Uterus (tissue), 4 donors: ENCODE measurements around the gene MAML2. TPM values are rescaled to one million over a fixed set of nuclear protein-coding genes. Genes with fewer than 3 reads are reported as not detected.

Experiments
- DNase-seq, 2 donors: peaks; one replicate each; pipeline ENCODE4 v3.0.0-alpha.2; 2019 to 2020
- H3K27ac ChIP-seq, 2 donors: fragments of 200-600 bp; sonication (generic); 1 replicate in 1 of 2; 2 replicates in 1 of 2; pipeline ENCODE4 v1.5.1; 2016 to 2018
- H3K27me3 ChIP-seq, 2 donors: fragments of 200-600 bp; sonication (generic); one replicate each; pipeline ENCODE4 v1.5.1; 2018 to 2019; ENCODE audit warnings: control low read depth in 1 of 2
- H3K36me3 ChIP-seq, 2 donors: fragments of 200-600 bp; sonication (generic); one replicate each; pipeline ENCODE4 v1.5.1; 2019; ENCODE audit warnings: control low read depth in 1 of 2
- H3K4me1 ChIP-seq, 2 donors: fragments of 200-600 bp; sonication (generic); one replicate each; pipeline ENCODE4 v1.5.1; 2018 to 2019; ENCODE audit warnings: control low read depth in 1 of 2
- H3K4me3 ChIP-seq, 2 donors: fragments of 200-600 bp; sonication (generic); 1 replicate in 1 of 2; 2 replicates in 1 of 2; pipeline ENCODE4 v1.5.1; 2018 to 2019; ENCODE audit warnings: mild to moderate bottlenecking in 1 of 2
- H3K9me3 ChIP-seq, 2 donors: fragments of 200-600 bp; sonication (generic); one replicate each; pipeline ENCODE4 v1.5.1; 2019; ENCODE audit warnings: control low read depth in 1 of 2
- POLR2A ChIP-seq, 2 donors: fragments of 450-650 bp; IDR thresholded peaks; one replicate each; pipeline ENCODE4 v1.6.1; 2016; ENCODE audit warnings: antibody characterized with exemption in 2 of 2, mild to moderate bottlenecking in 1 of 2, moderate library complexity in 1 of 2
- intact Hi-C: fragments of 100-400 bp; cut with DNase I; formaldehyde crosslinking; loops from one replicate; pipeline ENCODE4 v1.15.1; 2023; ENCODE audit warnings: low total_unique reads
- total RNA-seq, 4 donors: library from RNA; depleted of rRNA in 3 of 4; stranded (reverse); fragments of >200 nt in 3 of 4; gene quantifications; one replicate each; pipeline versions ENCODE4 v1.1.0 to v1.2.4, GENCODE V29; 2014 to 2023
- TF ChIP-seq, protein P1 (sequence below), 4 experiments: fragments of 200-600 bp in 2 of 4; fragments of 450-650 bp in 2 of 4; sonication (generic) in 2 of 4; IDR thresholded peaks; one replicate each; pipeline ENCODE4 v1.5.1; 2016 to 2019; ENCODE audit warnings: antibody characterized with exemption in 4 of 4, mild to moderate bottlenecking in 2 of 4, moderate library complexity in 1 of 4
- donor health status: DM: yes; HTN: yes; CAD: no.

The MAML2 gene
- total RNA-seq, 4 donors from 2014 or later: 8.2 to 35.9 (median 19.8) TPM

DNA sequence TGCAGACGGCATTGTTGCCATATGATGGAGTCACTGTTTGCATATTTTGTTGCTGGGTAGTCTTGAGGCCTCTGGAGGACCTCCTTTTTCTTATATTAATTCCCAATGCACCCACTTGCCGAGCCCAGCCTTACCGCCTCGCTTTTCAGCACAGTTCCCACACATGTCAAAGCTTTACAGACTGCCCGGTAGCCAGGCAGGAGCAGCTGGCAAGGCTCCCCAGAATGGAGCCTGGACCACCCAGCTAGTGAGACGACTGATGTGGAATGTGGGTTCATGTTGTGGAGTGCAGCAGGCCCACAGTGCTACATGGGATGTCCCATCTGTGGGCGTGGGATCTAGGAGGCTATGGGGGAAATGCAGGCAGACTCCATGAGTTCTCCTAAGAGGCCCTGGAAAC lies 319.7 kb downstream of the MAML2 start:
- Histone ChIP-seq H3K36me3 (no peaks in the 10 kb centered on the region), H3K4me3 (no peak overlapping the region), H3K27me3 (no peaks in the 10 kb centered on the region), H3K27ac (no peak overlapping the region), H3K9me3 (no peaks in the 10 kb centered on the region), H3K4me1 (no peaks in the 10 kb centered on the region)
- no peak for DNase-seq
- intact Hi-C loops: no loop called here
- TF ChIP-seq, protein P1, sequence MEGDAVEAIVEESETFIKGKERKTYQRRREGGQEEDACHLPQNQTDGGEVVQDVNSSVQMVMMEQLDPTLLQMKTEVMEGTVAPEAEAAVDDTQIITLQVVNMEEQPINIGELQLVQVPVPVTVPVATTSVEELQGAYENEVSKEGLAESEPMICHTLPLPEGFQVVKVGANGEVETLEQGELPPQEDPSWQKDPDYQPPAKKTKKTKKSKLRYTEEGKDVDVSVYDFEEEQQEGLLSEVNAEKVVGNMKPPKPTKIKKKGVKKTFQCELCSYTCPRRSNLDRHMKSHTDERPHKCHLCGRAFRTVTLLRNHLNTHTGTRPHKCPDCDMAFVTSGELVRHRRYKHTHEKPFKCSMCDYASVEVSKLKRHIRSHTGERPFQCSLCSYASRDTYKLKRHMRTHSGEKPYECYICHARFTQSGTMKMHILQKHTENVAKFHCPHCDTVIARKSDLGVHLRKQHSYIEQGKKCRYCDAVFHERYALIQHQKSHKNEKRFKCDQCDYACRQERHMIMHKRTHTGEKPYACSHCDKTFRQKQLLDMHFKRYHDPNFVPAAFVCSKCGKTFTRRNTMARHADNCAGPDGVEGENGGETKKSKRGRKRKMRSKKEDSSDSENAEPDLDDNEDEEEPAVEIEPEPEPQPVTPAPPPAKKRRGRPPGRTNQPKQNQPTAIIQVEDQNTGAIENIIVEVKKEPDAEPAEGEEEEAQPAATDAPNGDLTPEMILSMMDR (IDR thresholded peaks at IDR 0.05): no peak
- no peak for TF ChIP-seq POLR2A (IDR thresholded peaks at IDR 0.05)

DNA sequence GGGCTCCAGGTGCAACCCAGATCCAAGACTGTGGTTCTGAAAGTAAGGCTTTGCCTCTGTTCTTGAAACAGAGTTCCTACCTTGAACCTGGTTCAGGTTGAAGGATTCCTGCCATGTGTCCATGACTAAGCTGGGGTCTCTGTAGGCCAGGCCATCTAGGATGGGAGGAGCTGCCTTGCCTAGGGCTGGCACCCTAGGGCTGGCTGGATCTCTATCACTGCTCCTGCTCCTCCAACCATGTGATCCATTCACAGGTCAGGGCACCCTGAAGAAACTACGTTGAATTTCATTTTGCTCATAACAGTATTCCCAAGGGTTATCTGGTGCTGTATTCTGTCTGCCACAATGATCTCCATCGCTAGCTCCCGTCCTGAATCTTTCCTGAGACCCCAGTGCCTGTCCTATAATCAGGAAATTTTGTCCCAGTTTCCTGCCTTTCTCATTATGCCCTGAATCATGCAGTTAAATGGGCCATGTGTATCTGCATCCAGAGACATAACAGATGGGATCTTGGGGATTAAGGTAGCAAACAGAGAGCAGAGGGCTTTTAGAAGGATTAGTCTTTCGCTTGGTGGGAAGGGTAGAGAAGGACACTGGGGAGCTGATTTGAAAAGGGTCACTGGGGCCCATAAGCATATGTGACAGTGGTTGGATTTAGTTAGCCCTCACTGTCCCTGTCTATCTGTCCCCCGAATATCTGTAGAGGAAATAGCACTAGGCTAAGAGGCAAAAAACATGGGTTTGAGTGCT lies 320.9 kb downstream of the MAML2 start:
- H3K36me3 ChIP-seq: no peaks in the 10 kb centered on the region
- H3K4me3 ChIP-seq: no peak overlapping the region
- H3K9me3 ChIP-seq: no peaks in the 10 kb centered on the region
- intact Hi-C loops: no loop called here
- no peak for DNase-seq
- no peaks in the 10 kb centered on the region for H3K27me3 ChIP-seq
- H3K27ac ChIP-seq: no peak overlapping the region
- TF ChIP-seq POLR2A (IDR thresholded peaks at IDR 0.05): no peak
- TF ChIP-seq, protein P1 (IDR thresholded peaks at IDR 0.05): no peak
- no peaks in the 10 kb centered on the region for H3K4me1 ChIP-seq

DNA sequence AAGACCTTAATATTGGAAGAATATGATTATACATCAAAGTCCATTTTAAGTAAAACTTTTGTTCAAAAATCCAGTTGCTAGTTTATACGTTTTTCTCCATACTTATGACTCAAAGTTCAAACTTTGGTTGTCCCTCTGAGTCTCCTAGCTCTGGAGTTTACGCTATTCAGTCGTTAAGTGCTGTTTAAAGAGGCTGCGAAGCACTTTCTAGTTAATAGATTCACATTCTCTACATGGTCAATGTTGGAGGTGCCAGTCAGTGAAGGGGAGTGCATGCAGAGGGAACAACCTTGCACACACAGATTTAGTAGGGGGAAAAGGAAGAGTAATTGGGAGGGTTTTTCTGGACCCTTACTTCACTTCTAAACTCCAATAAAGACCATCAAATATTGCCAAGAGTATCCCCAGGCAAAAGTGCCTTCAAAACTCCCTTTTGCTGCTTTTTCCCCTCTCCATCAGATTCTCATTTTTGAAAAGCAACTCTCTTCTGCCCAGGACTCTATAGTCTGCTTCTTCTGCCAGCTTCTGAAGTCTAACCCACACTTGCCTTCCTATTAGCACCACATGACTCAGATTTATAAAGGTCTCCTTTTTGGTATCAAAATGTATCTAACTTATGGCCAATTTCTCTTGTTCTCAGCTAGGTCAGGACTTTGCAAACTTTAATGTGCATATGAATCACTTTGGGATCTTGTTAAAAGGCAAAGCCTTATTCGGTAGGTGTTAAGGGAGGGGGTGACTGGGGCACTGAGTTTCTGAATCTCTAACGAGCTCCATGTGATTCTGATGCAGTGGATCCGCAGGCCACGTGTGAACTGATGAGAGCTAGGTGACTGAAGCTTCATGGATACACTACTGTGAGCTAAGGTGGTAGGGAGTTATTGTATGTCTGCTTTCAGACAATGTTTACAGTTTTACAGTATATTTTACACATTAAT lies 322.9 kb downstream of the MAML2 start:
- no peak for DNase-seq
- Histone ChIP-seq H3K36me3 (no peaks in the 10 kb centered on the region), H3K4me3 (no peak overlapping the region)

DNA sequence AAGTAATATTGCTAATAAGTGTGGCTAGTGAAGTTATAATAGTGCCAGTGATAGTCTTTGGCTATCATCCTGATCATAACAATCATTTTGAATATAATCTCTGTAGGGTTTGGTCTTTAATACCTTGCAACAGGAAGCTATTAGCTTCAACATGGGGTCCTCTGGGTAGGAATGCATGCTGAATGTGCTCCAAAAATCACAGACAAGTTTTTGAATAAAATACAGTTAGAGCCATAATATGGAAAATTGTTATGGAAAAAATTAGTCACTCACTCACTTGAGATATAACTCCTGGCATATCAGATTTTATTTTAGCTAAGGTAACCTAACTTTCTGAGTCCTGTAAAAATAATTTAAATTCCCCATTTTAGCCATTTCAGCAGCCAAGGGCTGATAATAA lies 323.7 kb downstream of the MAML2 start:
- intact Hi-C loops: no loop called here

More for the DNA sequence above, 322.9 kb downstream of the MAML2 start:
- intact Hi-C loops: no loop called here
- Histone ChIP-seq H3K4me1 (no peaks in the 10 kb centered on the region), H3K9me3 (no peaks in the 10 kb centered on the region), H3K27me3 (no peaks in the 10 kb centered on the region), H3K27ac (no peak overlapping the region)
- TF ChIP-seq, protein P1 (IDR thresholded peaks at IDR 0.05): no peak
- no peak for TF ChIP-seq POLR2A (IDR thresholded peaks at IDR 0.05)

More for the DNA sequence above, 323.7 kb downstream of the MAML2 start:
- no peak overlapping the region for H3K27ac ChIP-seq
- TF ChIP-seq POLR2A (IDR thresholded peaks at IDR 0.05): no peak
- TF ChIP-seq, protein P1 (IDR thresholded peaks at IDR 0.05): no peak
- no peak for DNase-seq
- H3K4me3 ChIP-seq: no peak overlapping the region
- H3K4me1 ChIP-seq: no peaks in the 10 kb centered on the region
- no peaks in the 10 kb centered on the region for H3K27me3 ChIP-seq
- no peaks in the 10 kb centered on the region for H3K36me3 ChIP-seq
- no peaks in the 10 kb centered on the region for H3K9me3 ChIP-seq
